Liver (tissue), 9 donors: ENCODE data around the gene IMPG1. TPM values are rescaled to one million over a fixed set of nuclear protein-coding genes. Genes with fewer than 3 reads are reported as not detected.

Source experiments
- DNase-seq: peaks from one replicate; pipeline ENCODE4 v3.0.0-alpha.2; 2017; ENCODE audit warnings: low spot score
- H3K27ac ChIP-seq, 2 donors: one replicate each; pipeline ENCODE4 v1.7.0; 2013; ENCODE audit warnings: inconsistent platforms in 2 of 2, low read length in 2 of 2, control low read depth in 1 of 2, low read depth in 1 of 2, mild to moderate bottlenecking in 1 of 2
- H3K27me3 ChIP-seq, 4 donors: one replicate each; pipeline versions ENCODE4 v1.6.1 to v1.7.0; 2013; ENCODE audit warnings: low read length in 3 of 4, inconsistent platforms in 1 of 4, mild to moderate bottlenecking in 1 of 4, moderate library complexity in 1 of 4; ENCODE audit not compliant: control insufficient read depth in 4 of 4, insufficient read depth in 4 of 4
- H3K36me3 ChIP-seq, 4 donors: one replicate each; pipeline versions ENCODE4 v1.6.1 to v1.7.0; 2013; ENCODE audit warnings: low read length in 3 of 4, mild to moderate bottlenecking in 3 of 4, low read depth in 1 of 4, moderate library complexity in 1 of 4; ENCODE audit not compliant: control insufficient read depth in 4 of 4, insufficient read depth in 3 of 4
- H3K4me1 ChIP-seq, 4 donors: one replicate each; pipeline versions ENCODE4 v1.6.1 to v1.7.0; 2013; ENCODE audit warnings: low read length in 3 of 4, mild to moderate bottlenecking in 3 of 4, moderate library complexity in 1 of 4; ENCODE audit not compliant: control insufficient read depth in 4 of 4, insufficient read depth in 4 of 4
- H3K4me3 ChIP-seq, 3 donors: one replicate each; pipeline versions ENCODE4 v1.6.1 to v1.7.0; 2013; ENCODE audit warnings: low read length in 3 of 3, control low read depth in 1 of 3, low read depth in 1 of 3, mild to moderate bottlenecking in 1 of 3
- H3K9ac ChIP-seq, 2 donors: one replicate each; pipeline ENCODE4 v1.7.0; 2013; ENCODE audit warnings: low read length in 2 of 2, mild to moderate bottlenecking in 2 of 2, moderate library complexity in 2 of 2, control low read depth in 1 of 2, low read depth in 1 of 2
- H3K9me3 ChIP-seq, 4 donors: one replicate each; pipeline versions ENCODE4 v1.6.1 to v1.7.0; 2013; ENCODE audit warnings: low read length in 3 of 4; ENCODE audit not compliant: control insufficient read depth in 4 of 4
- FOXA1 ChIP-seq: IDR thresholded peaks from 2 replicates; pipeline ENCODE4 v1.6.1; 2016; ENCODE audit warnings: antibody characterized with exemption
- FOXA2 ChIP-seq: IDR thresholded peaks from 2 replicates; pipeline ENCODE4 v1.6.1; 2016; ENCODE audit warnings: antibody characterized with exemption
- GABPA ChIP-seq, 2 donors: IDR thresholded peaks in 1 of 2; conservative IDR thresholded peaks in 1 of 2; 2 replicates each; pipeline ENCODE4 v1.6.1; 2016; ENCODE audit warnings: antibody characterized with exemption in 2 of 2, mild to moderate bottlenecking in 1 of 2, moderate library complexity in 1 of 2
- JUND ChIP-seq, 2 donors: IDR thresholded peaks; 2 replicates each; pipeline ENCODE4 v1.6.1; 2016; ENCODE audit warnings: antibody characterized with exemption in 2 of 2
- NR2F2 ChIP-seq: IDR thresholded peaks from 2 replicates; pipeline ENCODE4 v1.6.1; 2016; ENCODE audit warnings: antibody characterized with exemption
- RAD21 ChIP-seq, 2 donors: IDR thresholded peaks; 2 replicates each; pipeline ENCODE4 v1.6.1; 2016; ENCODE audit warnings: antibody characterized with exemption in 2 of 2, mild to moderate bottlenecking in 2 of 2
- SP1 ChIP-seq: IDR thresholded peaks from 2 replicates; pipeline ENCODE4 v1.6.1; 2018; ENCODE audit warnings: antibody characterized with exemption, mild to moderate bottlenecking
- TAF1 ChIP-seq: conservative IDR thresholded peaks from 2 replicates; pipeline ENCODE4 v1.6.1; 2016; ENCODE audit warnings: antibody characterized with exemption, mild to moderate bottlenecking
- YY1 ChIP-seq: IDR thresholded peaks from 2 replicates; pipeline ENCODE4 v1.6.1; 2016; ENCODE audit warnings: antibody characterized with exemption, mild to moderate bottlenecking
- WGBS: extraction: QIAGEN DNeasy Blood & Tissue Kit; methylation state at CpG from one replicate; pipeline ENCODE4 v1.1.7; 2013; 5-methylcytosine and 5-hydroxymethylcytosine counted together
- polyA plus RNA-seq, 2 donors: library from polyadenylated mRNA; stranded (reverse) in 1 of 2; unstranded in 1 of 2; fragments of 200-250 nt in 1 of 2; fragments of >200 nt in 1 of 2; fragmentation: Nextera tagmentation in 1 of 2; extraction: Ambion mirVana in 1 of 2; gene quantifications; one replicate each; pipeline versions ENCODE4 v1.2.1 to v1.2.3, GENCODE V29; 2013 to 2015
- total RNA-seq, 2 donors: library from RNA; depleted of rRNA; stranded (reverse); fragments of >200 nt; gene quantifications; one replicate each; pipeline ENCODE4 v1.2.3, GENCODE V29; 2014
- TF ChIP-seq, protein P1 (sequence below): IDR thresholded peaks from 2 replicates; pipeline ENCODE4 v1.6.1; 2016; ENCODE audit warnings: antibody characterized with exemption
- TF ChIP-seq, protein P2 (sequence below): IDR thresholded peaks from 2 replicates; pipeline ENCODE4 v1.6.1; 2016; ENCODE audit warnings: antibody characterized with exemption
- TF ChIP-seq, protein P3 (sequence below): IDR thresholded peaks from 2 replicates; pipeline ENCODE4 v1.6.1; 2016; ENCODE audit warnings: antibody characterized with exemption, mild to moderate bottlenecking
- TF ChIP-seq, protein P4 (sequence below): fragments of 150-350 bp; IDR thresholded peaks from 2 replicates; pipeline ENCODE4 v1.5.1; 2017; ENCODE audit warnings: improper control_type of control experiment, low read depth, low read length; ENCODE audit not compliant: missing input control
- TF ChIP-seq, protein P5 (sequence below): IDR thresholded peaks from 2 replicates; pipeline ENCODE4 v1.6.1; 2016; ENCODE audit warnings: antibody characterized with exemption
- donor health status: healthy.
- donor health status: healthy.
- donor health status: healthy.
- donor health status: healthy.
- donor health status: healthy.

Gene IMPG1
- total and polyA plus RNA-seq, 4 donors: not detected

DNA sequence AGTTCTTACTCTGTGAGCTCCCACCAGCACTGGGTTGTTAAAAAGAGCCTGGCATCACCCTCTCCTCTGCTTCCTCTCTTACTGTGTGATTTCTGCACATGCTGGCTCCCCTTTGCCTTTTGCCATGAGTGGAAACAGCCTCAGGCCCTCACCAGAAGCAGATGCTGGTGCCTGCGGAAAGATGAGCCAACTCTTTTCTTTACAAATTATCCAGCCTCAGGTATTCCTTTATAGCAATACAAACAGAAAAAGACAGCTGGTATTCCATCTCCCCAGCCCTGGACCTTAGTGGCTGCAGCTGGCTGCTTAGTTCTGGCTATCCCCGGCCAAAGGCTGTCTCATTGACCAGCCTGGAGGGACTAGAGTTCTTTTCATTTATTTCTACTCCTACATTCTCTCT, 129.1 kb downstream of the IMPG1 start (continued):
- TF ChIP-seq, protein P1, sequence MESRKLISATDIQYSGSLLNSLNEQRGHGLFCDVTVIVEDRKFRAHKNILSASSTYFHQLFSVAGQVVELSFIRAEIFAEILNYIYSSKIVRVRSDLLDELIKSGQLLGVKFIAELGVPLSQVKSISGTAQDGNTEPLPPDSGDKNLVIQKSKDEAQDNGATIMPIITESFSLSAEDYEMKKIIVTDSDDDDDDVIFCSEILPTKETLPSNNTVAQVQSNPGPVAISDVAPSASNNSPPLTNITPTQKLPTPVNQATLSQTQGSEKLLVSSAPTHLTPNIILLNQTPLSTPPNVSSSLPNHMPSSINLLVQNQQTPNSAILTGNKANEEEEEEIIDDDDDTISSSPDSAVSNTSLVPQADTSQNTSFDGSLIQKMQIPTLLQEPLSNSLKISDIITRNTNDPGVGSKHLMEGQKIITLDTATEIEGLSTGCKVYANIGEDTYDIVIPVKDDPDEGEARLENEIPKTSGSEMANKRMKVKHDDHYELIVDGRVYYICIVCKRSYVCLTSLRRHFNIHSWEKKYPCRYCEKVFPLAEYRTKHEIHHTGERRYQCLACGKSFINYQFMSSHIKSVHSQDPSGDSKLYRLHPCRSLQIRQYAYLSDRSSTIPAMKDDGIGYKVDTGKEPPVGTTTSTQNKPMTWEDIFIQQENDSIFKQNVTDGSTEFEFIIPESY: no peak
- TF ChIP-seq SP1 (no peak), YY1 (no peak)

DNA sequence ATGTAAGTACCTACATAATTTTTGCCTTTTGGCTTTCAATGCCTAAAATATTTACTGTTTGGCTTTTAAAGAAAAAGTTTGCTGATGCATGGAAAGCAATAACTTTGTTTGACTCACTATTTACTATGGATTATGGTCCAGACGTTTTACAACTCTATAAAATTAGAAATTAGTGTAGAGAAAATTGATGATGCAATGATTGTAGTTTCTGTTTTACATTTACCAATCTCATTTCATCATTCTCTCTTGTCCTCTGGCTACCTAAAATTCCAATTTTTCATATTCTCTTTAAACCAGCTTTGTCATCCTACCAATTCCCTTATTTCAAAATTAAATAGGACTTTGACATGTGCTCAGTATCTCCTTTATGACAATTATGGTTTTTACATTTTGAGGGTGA, 131.0 kb downstream of the IMPG1 start:
- Histone ChIP-seq H3K4me1 (no peaks in the 10 kb centered on the region), H3K36me3 (no peaks in the 10 kb centered on the region), H3K9me3 (no peaks in the 10 kb centered on the region), H3K27ac (no peak overlapping the region), H3K4me3 (no peak overlapping the region), H3K27me3 (no peaks in the 10 kb centered on the region), H3K9ac (no peak overlapping the region)
- TF ChIP-seq TAF1 (no peak), RAD21 (IDR thresholded peaks at IDR 0.05) (no peak), JUND (IDR thresholded peaks at IDR 0.05) (no peak), FOXA1 (no peak), FOXA2 (no peak)
- TF ChIP-seq, protein P2, sequence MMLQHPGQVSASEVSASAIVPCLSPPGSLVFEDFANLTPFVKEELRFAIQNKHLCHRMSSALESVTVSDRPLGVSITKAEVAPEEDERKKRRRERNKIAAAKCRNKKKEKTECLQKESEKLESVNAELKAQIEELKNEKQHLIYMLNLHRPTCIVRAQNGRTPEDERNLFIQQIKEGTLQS: no peak
- TF ChIP-seq, protein P3, sequence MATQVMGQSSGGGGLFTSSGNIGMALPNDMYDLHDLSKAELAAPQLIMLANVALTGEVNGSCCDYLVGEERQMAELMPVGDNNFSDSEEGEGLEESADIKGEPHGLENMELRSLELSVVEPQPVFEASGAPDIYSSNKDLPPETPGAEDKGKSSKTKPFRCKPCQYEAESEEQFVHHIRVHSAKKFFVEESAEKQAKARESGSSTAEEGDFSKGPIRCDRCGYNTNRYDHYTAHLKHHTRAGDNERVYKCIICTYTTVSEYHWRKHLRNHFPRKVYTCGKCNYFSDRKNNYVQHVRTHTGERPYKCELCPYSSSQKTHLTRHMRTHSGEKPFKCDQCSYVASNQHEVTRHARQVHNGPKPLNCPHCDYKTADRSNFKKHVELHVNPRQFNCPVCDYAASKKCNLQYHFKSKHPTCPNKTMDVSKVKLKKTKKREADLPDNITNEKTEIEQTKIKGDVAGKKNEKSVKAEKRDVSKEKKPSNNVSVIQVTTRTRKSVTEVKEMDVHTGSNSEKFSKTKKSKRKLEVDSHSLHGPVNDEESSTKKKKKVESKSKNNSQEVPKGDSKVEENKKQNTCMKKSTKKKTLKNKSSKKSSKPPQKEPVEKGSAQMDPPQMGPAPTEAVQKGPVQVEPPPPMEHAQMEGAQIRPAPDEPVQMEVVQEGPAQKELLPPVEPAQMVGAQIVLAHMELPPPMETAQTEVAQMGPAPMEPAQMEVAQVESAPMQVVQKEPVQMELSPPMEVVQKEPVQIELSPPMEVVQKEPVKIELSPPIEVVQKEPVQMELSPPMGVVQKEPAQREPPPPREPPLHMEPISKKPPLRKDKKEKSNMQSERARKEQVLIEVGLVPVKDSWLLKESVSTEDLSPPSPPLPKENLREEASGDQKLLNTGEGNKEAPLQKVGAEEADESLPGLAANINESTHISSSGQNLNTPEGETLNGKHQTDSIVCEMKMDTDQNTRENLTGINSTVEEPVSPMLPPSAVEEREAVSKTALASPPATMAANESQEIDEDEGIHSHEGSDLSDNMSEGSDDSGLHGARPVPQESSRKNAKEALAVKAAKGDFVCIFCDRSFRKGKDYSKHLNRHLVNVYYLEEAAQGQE: no peak
- TF ChIP-seq, protein P1: no peak
- DNase-seq: no peak
- WGBS: 35% methylated on average over 1 of the region's 1 CpG

DNA sequence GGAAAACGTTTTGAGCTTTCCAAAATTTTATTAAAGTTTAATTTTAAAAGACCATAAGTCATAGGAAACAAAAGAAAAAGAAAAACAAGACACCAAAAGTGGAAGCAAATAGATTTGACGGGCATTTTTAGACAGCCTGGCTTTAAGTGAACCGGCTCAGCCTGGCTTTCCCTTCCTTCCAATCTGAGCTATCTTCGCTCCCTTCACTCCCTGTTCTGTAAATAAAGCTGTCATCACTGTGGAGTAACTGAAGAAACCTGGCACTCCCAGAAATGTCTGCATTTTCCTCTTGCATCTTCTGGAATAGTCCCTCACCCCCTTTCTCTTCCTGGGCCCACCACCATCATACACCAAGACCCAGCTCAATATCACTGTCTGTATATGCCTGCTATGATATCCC, 131.9 kb downstream of the IMPG1 start:
- DNase-seq: no peak
- H3K27ac ChIP-seq: no peak overlapping the region
- H3K9me3 ChIP-seq: no peaks in the 10 kb centered on the region
- no peak for TF ChIP-seq NR2F2
- TF ChIP-seq, protein P4, sequence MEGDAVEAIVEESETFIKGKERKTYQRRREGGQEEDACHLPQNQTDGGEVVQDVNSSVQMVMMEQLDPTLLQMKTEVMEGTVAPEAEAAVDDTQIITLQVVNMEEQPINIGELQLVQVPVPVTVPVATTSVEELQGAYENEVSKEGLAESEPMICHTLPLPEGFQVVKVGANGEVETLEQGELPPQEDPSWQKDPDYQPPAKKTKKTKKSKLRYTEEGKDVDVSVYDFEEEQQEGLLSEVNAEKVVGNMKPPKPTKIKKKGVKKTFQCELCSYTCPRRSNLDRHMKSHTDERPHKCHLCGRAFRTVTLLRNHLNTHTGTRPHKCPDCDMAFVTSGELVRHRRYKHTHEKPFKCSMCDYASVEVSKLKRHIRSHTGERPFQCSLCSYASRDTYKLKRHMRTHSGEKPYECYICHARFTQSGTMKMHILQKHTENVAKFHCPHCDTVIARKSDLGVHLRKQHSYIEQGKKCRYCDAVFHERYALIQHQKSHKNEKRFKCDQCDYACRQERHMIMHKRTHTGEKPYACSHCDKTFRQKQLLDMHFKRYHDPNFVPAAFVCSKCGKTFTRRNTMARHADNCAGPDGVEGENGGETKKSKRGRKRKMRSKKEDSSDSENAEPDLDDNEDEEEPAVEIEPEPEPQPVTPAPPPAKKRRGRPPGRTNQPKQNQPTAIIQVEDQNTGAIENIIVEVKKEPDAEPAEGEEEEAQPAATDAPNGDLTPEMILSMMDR: no peak
- TF ChIP-seq TAF1: no peak
- TF ChIP-seq, protein P5, sequence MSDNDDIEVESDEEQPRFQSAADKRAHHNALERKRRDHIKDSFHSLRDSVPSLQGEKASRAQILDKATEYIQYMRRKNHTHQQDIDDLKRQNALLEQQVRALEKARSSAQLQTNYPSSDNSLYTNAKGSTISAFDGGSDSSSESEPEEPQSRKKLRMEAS: no peak
- TF ChIP-seq GABPA (IDR thresholded peaks at IDR 0.05 in 1 of 2, conservative IDR thresholded peaks at IDR 0.05 in 1 of 2): no peak
- H3K36me3 ChIP-seq: no peaks in the 10 kb centered on the region
- no peaks in the 10 kb centered on the region for H3K27me3 ChIP-seq
- no peak overlapping the region for H3K4me3 ChIP-seq
- no peaks in the 10 kb centered on the region for H3K4me1 ChIP-seq
- 64% methylated on average over 4 of the region's 4 CpGs for WGBS
- no peak overlapping the region for H3K9ac ChIP-seq
